HG03565 (cell line): Measurements from ENCODE around the gene TSPO.

Experiments used
- ATAC-seq: cut with Tn5 transposase; IDR thresholded peaks from one replicate; pipeline ENCODE4 v1.9.1; 2021; ENCODE audit warnings: mild to moderate bottlenecking, moderate library complexity; ENCODE audit not compliant: unreplicated experiment

Gene TSPO

GRCh38 chr22:43157874-43158546 is 6.7 kb downstream of the TSPO start:
- ATAC-seq, result no peak

- no peak for ATAC-seq
Observed at GRCh38 chr22:43158778-43159483, 7.6 kb downstream of the TSPO start.

- no peak for ATAC-seq
Observed at GRCh38 chr22:43159484-43160178, 8.3 kb downstream of the TSPO start.

GRCh38 chr22:43160497-43161126 is 9.3 kb downstream of the TSPO start:
- no peak for ATAC-seq

GRCh38 chr22:43162412-43163150 is 11.2 kb downstream of the TSPO start:
- ATAC-seq, result no peak

GRCh38 chr22:43163241-43163795 is 12.0 kb downstream of the TSPO start:
- ATAC-seq, result no peak

GRCh38 chr22:43164636-43165035 is 13.3 kb downstream of the TSPO start:
- no peak for ATAC-seq

- no peak for ATAC-seq
Observed at GRCh38 chr22:43166132-43166930, 15.0 kb downstream of the TSPO start.

- ATAC-seq, result no peak
Observed at GRCh38 chr22:43167001-43167589, 15.7 kb downstream of the TSPO start.

GRCh38 chr22:43168471-43169309 is 17.3 kb downstream of the TSPO start:
- ATAC-seq, result no peak

GRCh38 chr22:43169310-43170130 is 18.2 kb downstream of the TSPO start:
- ATAC-seq, result no peak

GRCh38 chr22:43170131-43170480 is 18.7 kb downstream of the TSPO start:
- ATAC-seq, result no peak

- no peak for ATAC-seq
Observed at GRCh38 chr22:43171019-43171491, 19.7 kb downstream of the TSPO start.

GRCh38 chr22:43171607-43172006 is 20.2 kb downstream of the TSPO start:
- ATAC-seq, result no peak

GRCh38 chr22:43172191-43172590 is 20.8 kb downstream of the TSPO start:
- no peak for ATAC-seq

GRCh38 chr22:43173566-43173965 is 22.2 kb downstream of the TSPO start:
- no peak for ATAC-seq

- ATAC-seq, result no peak
Observed at GRCh38 chr22:43173976-43174720, 22.8 kb downstream of the TSPO start.
